ENCODE measurements around the gene THG1L. TPM values are rescaled to one million over a fixed set of nuclear protein-coding genes. Genes with fewer than 3 reads are reported as not detected.

THG1L gene
- total and polyA plus RNA-seq, 2 of the 13 experiments (the other 11 are each of a cell fraction or from before 2014, with no cell fraction given), result 16.6 to 17.2 TPM

- no peak overlapping the region for H3K9ac ChIP-seq (ENCODE audit: insufficient read depth, low read depth, low read length)
- peaks cover 0 to 6% of the 10 kb centered on the region in 2 experiments; a peak in 2 of 5 replicates for H3K36me3 ChIP-seq (replicated peaks in 1 of 2; ENCODE audit: control insufficient read depth in 1 of 2, insufficient read depth in 2 of 2, low read length in 2 of 2)
- H3K4me2 ChIP-seq (ENCODE audit: low read depth, low read length), result no peak overlapping the region
- no peaks in the 10 kb centered on the region for H4K20me1 ChIP-seq (ENCODE audit: insufficient read depth, low read length)
- H3K4me3 ChIP-seq (replicated peaks in 1 of 3; ENCODE audit: insufficient read depth in 1 of 3, low read depth in 2 of 3, low read length in 3 of 3), result no peak overlapping the region
- ATAC-seq (no peak), FAIRE-seq (no peak), DNase-seq (ENCODE audit: low spot score) (no peak)
- in situ Hi-C loops (cut with HindIII; ENCODE audit: extremely low pct_ligation_motif_present, low pct_unique_long_range_greater_than_20kb) (loop anchor here (25.0 kb wide), 1 partner anchor 411 kb away; a partner anchor contains a TSS), intact Hi-C loops (cut with micrococcal nuclease; ENCODE audit: unreplicated experiment) (no loop called here)
- 97% methylated on average over 8 of the region's 8 CpGs for WGBS (ENCODE audit: low lambda C conversion rate)
- ChIA-PET CTCF (ENCODE audit: low intra/inter-chr PET ratio, low total read pairs) (no interaction called here), POLR2A (interaction anchor here (1.1 kb wide), 1 partner anchor 17 kb away, joined by 3 read pairs; the partner anchor contains the start of gene THG1L)
- H3K27me3 ChIP-seq (ENCODE audit: control insufficient read depth in 1 of 2, insufficient read depth in 2 of 2, low read length in 2 of 2), result no peaks in the 10 kb centered on the region; a peak in 1 of 5 replicates
- H3K79me2 ChIP-seq (ENCODE audit: insufficient read depth, low read length), result peaks cover 7% of the 10 kb centered on the region
- BruUV-seq (replicated peaks), result no TSS peak
- peaks cover 32% of the 10 kb centered on the region for H3K4me1 ChIP-seq (ENCODE audit: insufficient read depth, low read length)
- H3K27ac ChIP-seq (ENCODE audit: extremely low read length, insufficient read depth, low read length), result no peak overlapping the region
- no peak overlapping the region for H2AFZ ChIP-seq (ENCODE audit: low read length)
- H3K9me3 ChIP-seq (ENCODE audit: low read length), result no peaks in the 10 kb centered on the region
- no peak for TF ChIP-seq ZNF83 (CRISPR knock-in tag; IDR thresholded peaks at IDR 0.05; ENCODE audit: borderline replicate concordance)
- TF ChIP-seq BRCA1 (CRISPR knock-in tag; IDR thresholded peaks at IDR 0.05), result no peak
- no peak for TF ChIP-seq HNF1A (IDR thresholded peaks at IDR 0.05; ENCODE audit: low read depth)
- no peak for TF ChIP-seq HNF1A (CRISPR knock-in tag; IDR thresholded peaks at IDR 0.05; ENCODE audit: borderline replicate concordance)
- TF ChIP-seq ZNF646 (CRISPR knock-in tag; IDR thresholded peaks at IDR 0.05), result no peak
- TF ChIP-seq RFXANK (CRISPR knock-in tag; IDR thresholded peaks at IDR 0.05), result no peak
- no peak for TF ChIP-seq ZNF580 (CRISPR knock-in tag; IDR thresholded peaks at IDR 0.05; ENCODE audit: borderline replicate concordance, low read depth)
- TF ChIP-seq ELF3 (CRISPR knock-in tag; IDR thresholded peaks at IDR 0.05), result no peak
- TF ChIP-seq REL (CRISPR knock-in tag; conservative IDR thresholded peaks at IDR 0.05), result no peak
- TF ChIP-seq ZSCAN12 (CRISPR knock-in tag; IDR thresholded peaks at IDR 0.05), result no peak
- no peak for TF ChIP-seq TFDP2 (CRISPR knock-in tag; IDR thresholded peaks at IDR 0.05)
These were observed 16.8 kb downstream of the THG1L start for GRCh38 chr5:157747766-157748700.

Measured in HepG2 (cell line).